Kidney (tissue), 14 donors: ENCODE data around the gene AXIN1. TPM values are rescaled to one million over a fixed set of nuclear protein-coding genes. Genes with fewer than 3 reads are reported as not detected.

Experiments
- DNase-seq, 5 donors: peaks; one replicate each; pipeline ENCODE4 v3.0.0-alpha.2; 2013 to 2020
- FAIRE-seq: peaks from 2 replicates; lab custom pipeline; 2012; peaks lifted over from hg19 to GRCh38; lab: Jason Lieb, UNC
- H3K27ac ChIP-seq, 2 donors: one replicate each; pipeline ENCODE4 v1.7.0; 2013; ENCODE audit warnings: low read depth in 2 of 2, low read length in 2 of 2, inconsistent platforms in 1 of 2
- H3K27me3 ChIP-seq: one replicate; pipeline ENCODE4 v1.7.1; 2013; ENCODE audit warnings: low read length, inconsistent platforms; ENCODE audit not compliant: control insufficient read depth, insufficient read depth
- H3K36me3 ChIP-seq, 3 donors: one replicate each; pipeline versions ENCODE4 v1.7.0 to v1.7.1; 2013; ENCODE audit warnings: low read length in 3 of 3, control low read depth in 1 of 3, inconsistent platforms in 1 of 3; ENCODE audit not compliant: insufficient read depth in 3 of 3, control insufficient read depth in 2 of 3
- H3K4me1 ChIP-seq, 3 donors: one replicate each; pipeline versions ENCODE4 v1.7.0 to v1.7.1; 2013; ENCODE audit warnings: low read length in 3 of 3, inconsistent platforms in 1 of 3, low read depth in 1 of 3; ENCODE audit not compliant: control insufficient read depth in 2 of 3, insufficient read depth in 2 of 3
- H3K4me3 ChIP-seq, 3 donors: one replicate each; pipeline versions ENCODE4 v1.7.0 to v1.8.1; 2013; ENCODE audit warnings: low read length in 3 of 3, control low read depth in 1 of 3, inconsistent platforms in 1 of 3
- H3K9ac ChIP-seq, 3 donors: one replicate each; pipeline versions ENCODE4 v1.7.0 to v1.7.1; 2013; ENCODE audit warnings: low read length in 3 of 3, control low read depth in 1 of 3, inconsistent platforms in 1 of 3
- H3K9me3 ChIP-seq, 3 donors: one replicate each; pipeline versions ENCODE4 v1.7.0 to v1.7.1; 2013; ENCODE audit warnings: low read length in 3 of 3, control low read depth in 1 of 3, inconsistent platforms in 1 of 3; ENCODE audit not compliant: control insufficient read depth in 2 of 3, insufficient read depth in 1 of 3
- intact Hi-C: fragments of 100-400 bp; cut with DNase I; formaldehyde crosslinking; loops from one replicate; pipeline ENCODE4 v1.11.1; 2022
- polyA plus RNA-seq: library from polyadenylated mRNA; stranded (reverse); fragments of 350-450 nt; fragmentation: Illumina TruSeq; extraction: RNeasy Lipid Tissue Mini Kit (QIAGEN cat#74804); gene quantifications from one replicate; pipeline ENCODE4 v1.2.3, GENCODE V29; 2014; ENCODE audit warnings: low read depth, low replicate concordance; ENCODE audit not compliant: insufficient read depth
- total RNA-seq: library from RNA; stranded (reverse); fragmentation: NEBNext Ultra II Directional; extraction: Animal tissue kit (Norgen Biotek cat#: 25700); gene quantifications from one replicate; pipeline ENCODE4 v1.2.1, GENCODE V29; 2021
- TF ChIP-seq, protein P1 (sequence below): IDR thresholded peaks from 3 replicates; pipeline ENCODE4 v1.5.1; 2012; ENCODE audit warnings: mild to moderate bottlenecking, moderate library complexity, borderline replicate concordance; ENCODE audit not compliant: insufficient read depth; ENCODE audit errors: extremely low read depth
- donor health status: control.
- donor health status: control.
- donor health status: control.
- donor health status: control.
- donor health status: control.
- donor health status: DM: yes; HTN: yes; CAD: no.
- donor health status: Normal renal cell carcinoma (clear cell type).

Gene AXIN1
- total and polyA plus RNA-seq, 2 donors from 2014 or later: 9.7 to 24.6 TPM

DNA sequence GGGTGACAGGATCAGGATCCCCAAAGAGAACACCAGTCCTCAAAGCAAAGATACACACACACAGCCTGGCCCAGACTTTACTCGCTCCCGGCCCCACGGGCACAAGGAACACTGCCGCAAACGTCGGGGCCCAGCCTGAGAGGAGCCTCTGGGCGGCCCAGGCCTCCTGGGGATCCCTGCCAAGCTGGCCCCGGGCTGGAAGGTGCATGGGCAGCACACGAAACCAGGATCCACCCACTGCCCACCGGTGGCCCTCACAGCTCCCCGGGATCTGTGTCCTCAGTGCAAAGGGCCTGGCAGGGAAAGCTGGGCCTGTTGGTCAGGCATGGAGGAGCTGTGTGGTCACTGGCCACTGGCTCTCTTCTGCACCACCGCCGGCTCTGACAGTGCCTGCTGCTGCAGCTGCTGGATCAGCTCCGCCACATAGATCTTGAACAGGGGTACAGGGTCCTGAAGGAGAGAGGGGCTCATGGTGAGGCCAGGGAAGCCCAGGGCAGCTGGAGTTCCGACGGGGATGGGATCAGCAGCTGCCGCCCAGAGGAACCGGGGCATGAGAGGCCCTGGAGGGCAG, 14.9 kb upstream of the AXIN1 start:
- peaks cover 0 to 19% (median 0%) of the 10 kb centered on the region in 3 donors for H3K4me1 ChIP-seq
- DNase-seq (no peak), FAIRE-seq (no peak)
- no peak overlapping the region for H3K4me3 ChIP-seq
- H3K27ac ChIP-seq: no peak overlapping the region
- TF ChIP-seq, protein P1, sequence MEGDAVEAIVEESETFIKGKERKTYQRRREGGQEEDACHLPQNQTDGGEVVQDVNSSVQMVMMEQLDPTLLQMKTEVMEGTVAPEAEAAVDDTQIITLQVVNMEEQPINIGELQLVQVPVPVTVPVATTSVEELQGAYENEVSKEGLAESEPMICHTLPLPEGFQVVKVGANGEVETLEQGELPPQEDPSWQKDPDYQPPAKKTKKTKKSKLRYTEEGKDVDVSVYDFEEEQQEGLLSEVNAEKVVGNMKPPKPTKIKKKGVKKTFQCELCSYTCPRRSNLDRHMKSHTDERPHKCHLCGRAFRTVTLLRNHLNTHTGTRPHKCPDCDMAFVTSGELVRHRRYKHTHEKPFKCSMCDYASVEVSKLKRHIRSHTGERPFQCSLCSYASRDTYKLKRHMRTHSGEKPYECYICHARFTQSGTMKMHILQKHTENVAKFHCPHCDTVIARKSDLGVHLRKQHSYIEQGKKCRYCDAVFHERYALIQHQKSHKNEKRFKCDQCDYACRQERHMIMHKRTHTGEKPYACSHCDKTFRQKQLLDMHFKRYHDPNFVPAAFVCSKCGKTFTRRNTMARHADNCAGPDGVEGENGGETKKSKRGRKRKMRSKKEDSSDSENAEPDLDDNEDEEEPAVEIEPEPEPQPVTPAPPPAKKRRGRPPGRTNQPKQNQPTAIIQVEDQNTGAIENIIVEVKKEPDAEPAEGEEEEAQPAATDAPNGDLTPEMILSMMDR: no peak
- H3K9me3 ChIP-seq: no peaks in the 10 kb centered on the region
- no peaks in the 10 kb centered on the region for H3K27me3 ChIP-seq
- peaks cover 0 to 8% (median 0%) of the 10 kb centered on the region in 3 donors for H3K36me3 ChIP-seq
- no peak overlapping the region for H3K9ac ChIP-seq
- intact Hi-C loops: no loop called here

DNA sequence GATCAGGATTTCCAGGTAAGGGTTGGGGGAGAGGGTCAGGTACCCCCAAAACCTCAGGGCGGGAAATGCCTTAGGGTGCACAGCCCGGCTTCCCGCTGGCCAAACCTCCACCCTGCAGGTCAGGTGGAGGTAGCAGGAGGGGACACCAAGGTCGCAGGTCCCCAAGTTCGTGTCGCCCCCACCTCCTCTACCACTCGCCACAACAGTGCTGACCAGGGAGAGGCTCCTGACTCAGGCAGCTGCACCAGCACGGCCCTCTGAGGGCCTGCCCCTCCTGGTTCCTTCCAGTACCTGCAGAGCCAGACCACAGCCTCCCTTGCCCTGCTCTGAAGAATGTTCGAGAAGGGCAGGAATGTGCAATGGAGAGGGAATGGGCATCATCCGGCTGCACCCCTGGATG, 14.0 kb upstream of the AXIN1 start:
- Histone ChIP-seq H3K36me3 (peaks cover 0 to 8% (median 0%) of the 10 kb centered on the region in 3 donors), H3K4me3 (no peak overlapping the region), H3K9me3 (no peaks in the 10 kb centered on the region), H3K27ac (no peak overlapping the region), H3K4me1 (peaks cover 0 to 22% (median 0%) of the 10 kb centered on the region in 3 donors), H3K9ac (no peak overlapping the region), H3K27me3 (no peaks in the 10 kb centered on the region)
- FAIRE-seq: no peak
- DNase-seq: peak in 1 of 5 donors; percentile 51
- intact Hi-C loops: no loop called here
- TF ChIP-seq, protein P1: no peak

DNA sequence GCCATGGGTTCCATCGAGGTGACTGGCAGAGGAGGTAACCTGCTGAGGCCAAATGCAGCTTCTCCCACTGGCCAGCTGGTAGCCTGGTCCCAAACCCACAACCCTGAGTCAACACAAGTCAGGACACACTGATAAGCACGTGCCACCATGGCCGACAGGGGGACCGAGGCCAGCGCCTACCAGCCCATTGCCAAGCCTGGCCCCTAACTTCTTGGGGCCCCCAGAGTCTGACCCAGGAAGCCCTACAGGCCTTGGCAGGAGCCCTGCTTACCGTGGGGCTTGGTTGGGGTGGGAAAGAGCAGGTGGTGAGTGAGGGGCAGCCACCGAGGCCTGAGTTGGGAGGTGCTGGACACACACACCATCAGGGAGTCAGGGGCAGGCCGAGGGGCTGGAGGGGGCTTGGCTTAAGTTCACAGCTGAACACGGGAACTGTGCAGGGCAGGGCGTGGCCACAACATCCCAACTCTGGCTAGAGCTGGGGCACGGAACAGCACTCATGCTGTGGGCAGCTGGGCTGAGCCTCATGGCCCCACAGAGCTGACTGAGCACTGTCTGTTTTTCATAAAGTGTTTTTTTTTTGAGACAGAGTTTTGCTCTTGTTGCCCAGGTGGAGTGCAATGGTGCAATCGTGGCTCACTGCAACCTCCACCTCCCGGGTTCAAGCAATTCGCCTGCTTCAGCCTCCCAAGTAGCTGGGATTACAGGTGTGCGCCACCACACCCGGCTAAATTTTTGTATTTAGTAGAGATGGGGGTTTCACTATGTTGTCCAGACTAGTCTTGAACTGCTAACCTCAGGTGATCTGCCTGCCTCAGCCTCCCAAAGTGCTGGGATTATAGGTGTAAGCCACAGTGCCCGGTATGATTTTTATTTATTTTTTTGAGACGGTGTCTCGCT, 12.3 kb upstream of the AXIN1 start:
- no peak for FAIRE-seq
- intact Hi-C loops: no loop called here

More for the DNA sequence above, 12.3 kb upstream of the AXIN1 start:
- TF ChIP-seq, protein P1: no peak
- Histone ChIP-seq H3K9me3 (no peaks in the 10 kb centered on the region), H3K36me3 (peaks cover 0 to 8% (median 0%) of the 10 kb centered on the region in 3 donors), H3K4me3 (no peak overlapping the region), H3K4me1 (peaks cover 0 to 20% (median 0%) of the 10 kb centered on the region in 3 donors), H3K27me3 (no peaks in the 10 kb centered on the region), H3K27ac (peak overlapping the region in 1 of 2 donors; percentile 47), H3K9ac (peak overlapping the region in 1 of 3 donors; percentile 26)
- peak in 1 of 5 donors; percentile 61 for DNase-seq
